GM19372 (cell line): ENCODE data around the gene NRXN3.

Source experiments
- ATAC-seq: cut with Tn5 transposase; IDR thresholded peaks from one replicate; pipeline ENCODE4 v1.9.1; 2021; ENCODE audit warnings: mild to moderate bottlenecking, low read depth, moderate library complexity; ENCODE audit not compliant: unreplicated experiment

The NRXN3 gene

GRCh38 chr14:79476552-79476951, 1306.4 kb downstream of the NRXN3 start:
- no peak for ATAC-seq

- ATAC-seq, result no peak
Observed at GRCh38 chr14:79480212-79480611, 1310.0 kb downstream of the NRXN3 start.

GRCh38 chr14:79482825-79483224, 1312.7 kb downstream of the NRXN3 start:
- no peak for ATAC-seq

GRCh38 chr14:79483477-79484388, 1313.6 kb downstream of the NRXN3 start:
- ATAC-seq, result no peak

- ATAC-seq, result no peak
Observed at GRCh38 chr14:79487632-79488031, 1317.5 kb downstream of the NRXN3 start.

GRCh38 chr14:79491161-79491560, 1321.0 kb downstream of the NRXN3 start:
- ATAC-seq, result no peak

- ATAC-seq, result no peak
Observed at GRCh38 chr14:79493081-79493645, 1323.0 kb downstream of the NRXN3 start.

GRCh38 chr14:79496701-79497100, 1326.5 kb downstream of the NRXN3 start:
- ATAC-seq, result no peak

GRCh38 chr14:79500489-79500888, 1330.3 kb downstream of the NRXN3 start:
- ATAC-seq, result no peak

- ATAC-seq, result no peak
Observed at GRCh38 chr14:79502136-79502750, 1332.1 kb downstream of the NRXN3 start.

GRCh38 chr14:79502751-79503148, 1332.6 kb downstream of the NRXN3 start:
- no peak for ATAC-seq

GRCh38 chr14:79510659-79511058, 1340.5 kb downstream of the NRXN3 start:
- no peak for ATAC-seq

GRCh38 chr14:79511146-79511545, 1341.0 kb downstream of the NRXN3 start:
- no peak for ATAC-seq

GRCh38 chr14:79513446-79513845, 1343.3 kb downstream of the NRXN3 start:
- no peak for ATAC-seq

GRCh38 chr14:79514700-79515099, 1344.5 kb downstream of the NRXN3 start:
- no peak for ATAC-seq

GRCh38 chr14:79515158-79515557, 1345.0 kb downstream of the NRXN3 start:
- no peak for ATAC-seq

GRCh38 chr14:79516009-79516408, 1345.8 kb downstream of the NRXN3 start:
- ATAC-seq, result no peak

GRCh38 chr14:79525416-79525815, 1355.2 kb downstream of the NRXN3 start:
- no peak for ATAC-seq

GRCh38 chr14:79528828-79529416, 1358.7 kb downstream of the NRXN3 start:
- ATAC-seq, result no peak

GRCh38 chr14:79530555-79530954, 1360.4 kb downstream of the NRXN3 start:
- ATAC-seq, result no peak

- no peak for ATAC-seq
Observed at GRCh38 chr14:79534703-79535353, 1364.7 kb downstream of the NRXN3 start.
